Testis (tissue), 3 donors: ENCODE results near the gene CACNB4. TPM values are rescaled to one million over a fixed set of nuclear protein-coding genes. Genes with fewer than 3 reads are reported as not detected.

Experiments
- DNase-seq: peaks from one replicate; pipeline ENCODE4 v3.0.0-alpha.2; 2019
- H3K27ac ChIP-seq, 2 donors: fragments of 200-600 bp; sonication (generic); one replicate each; pipeline ENCODE4 v1.5.1; 2019
- H3K27me3 ChIP-seq: fragments of 200-600 bp; sonication (generic); one replicate; pipeline ENCODE4 v1.5.1; 2019
- H3K36me3 ChIP-seq: fragments of 200-600 bp; sonication (generic); one replicate; pipeline ENCODE4 v1.5.1; 2017; ENCODE audit warnings: low read depth; ENCODE audit errors: missing control alignments
- H3K4me1 ChIP-seq: fragments of 200-600 bp; sonication (generic); one replicate; pipeline ENCODE4 v1.5.1; 2019
- H3K4me3 ChIP-seq, 2 donors: fragments of 200-600 bp; sonication (generic); one replicate each; pipeline ENCODE4 v1.5.1; 2017 to 2019
- H3K9me3 ChIP-seq: fragments of 200-600 bp; sonication (generic); one replicate; pipeline ENCODE4 v1.5.1; 2017
- POLR2A ChIP-seq: fragments of 450-650 bp; IDR thresholded peaks from one replicate; pipeline ENCODE4 v1.6.1; 2017; ENCODE audit warnings: antibody characterized with exemption, mild to moderate bottlenecking, moderate library complexity
- WGBS, 2 donors: methylation state at CpG; one replicate each; pipeline ENCODE4 v1.1.5; 2018; 5-methylcytosine and 5-hydroxymethylcytosine counted together
- intact Hi-C: fragments of 100-400 bp; cut with DNase I; formaldehyde crosslinking; loops from one replicate; pipeline ENCODE4 v1.15.1; 2023; ENCODE audit warnings: low total_unique reads
- polyA plus RNA-seq: library from polyadenylated mRNA; stranded (reverse); fragments of 350-450 nt; fragmentation: Illumina TruSeq; extraction: RNeasy Lipid Tissue Mini Kit (QIAGEN cat#74804); gene quantifications from one replicate; pipeline ENCODE4 v1.2.3, GENCODE V29; 2014; ENCODE audit warnings: low read depth, low replicate concordance; ENCODE audit not compliant: insufficient read depth
- total RNA-seq, 2 donors: library from RNA; depleted of rRNA; stranded (reverse); fragments of >200 nt; gene quantifications; one replicate each; pipeline ENCODE4 v1.2.3, GENCODE V29; 2016
- TF ChIP-seq, protein P1 (sequence below), 3 experiments: fragments of 450-650 bp in 2 of 3; fragments of 200-600 bp in 1 of 3; sonication (generic) in 1 of 3; IDR thresholded peaks; one replicate each; pipeline ENCODE4 v1.5.1; 2016 to 2019; ENCODE audit warnings: antibody characterized with exemption in 3 of 3, mild to moderate bottlenecking in 2 of 3, moderate library complexity in 1 of 3

The CACNB4 gene
- total and polyA plus RNA-seq, 3 donors from 2014 or later: 7.8 to 83.8 (median 82.2) TPM

DNA sequence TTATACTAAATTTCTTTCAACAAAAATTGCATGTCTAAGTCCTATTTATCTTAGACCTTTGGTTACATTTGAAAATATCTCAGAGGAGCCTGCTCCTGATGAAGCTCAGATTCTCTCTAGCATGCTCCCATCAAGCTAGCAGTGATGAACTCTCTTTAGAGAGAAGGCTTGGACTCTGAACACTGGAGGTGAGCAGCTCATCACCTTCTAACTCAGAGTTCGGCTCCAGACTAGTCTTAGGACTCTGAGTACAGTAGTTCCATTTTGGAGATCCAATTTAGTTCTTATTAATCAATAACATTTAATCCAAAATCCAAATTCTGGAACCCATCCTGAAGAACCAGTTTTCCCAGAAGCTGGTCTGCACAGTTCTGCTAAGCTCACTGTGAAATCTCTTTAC is 107.8 kb downstream of the CACNB4 start:
- 96% methylated on average over 1 of the region's 1 CpG for WGBS, 2 donors

DNA sequence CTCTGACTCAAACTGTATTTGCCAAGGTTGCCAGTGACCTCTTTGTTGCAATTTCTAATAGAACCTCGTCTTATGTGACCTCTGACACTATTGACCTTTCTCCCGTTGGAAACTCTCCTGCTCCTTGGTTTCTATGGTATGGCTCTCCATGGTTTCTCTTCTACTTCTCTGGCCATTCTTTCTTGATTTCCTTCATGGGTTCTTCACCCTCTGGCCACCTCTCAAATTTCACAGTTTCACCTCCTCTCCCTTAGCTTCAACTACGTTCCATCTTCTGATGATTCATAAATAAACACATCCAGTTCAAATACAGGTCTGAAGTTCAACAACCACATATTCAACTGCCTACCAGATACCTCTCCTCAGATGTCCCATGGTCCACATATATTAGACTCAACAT is 109.5 kb downstream of the CACNB4 start:
- H3K27ac ChIP-seq: no peak overlapping the region
- intact Hi-C loops: no loop called here
- H3K36me3 ChIP-seq: no peaks in the 10 kb centered on the region
- TF ChIP-seq, protein P1, sequence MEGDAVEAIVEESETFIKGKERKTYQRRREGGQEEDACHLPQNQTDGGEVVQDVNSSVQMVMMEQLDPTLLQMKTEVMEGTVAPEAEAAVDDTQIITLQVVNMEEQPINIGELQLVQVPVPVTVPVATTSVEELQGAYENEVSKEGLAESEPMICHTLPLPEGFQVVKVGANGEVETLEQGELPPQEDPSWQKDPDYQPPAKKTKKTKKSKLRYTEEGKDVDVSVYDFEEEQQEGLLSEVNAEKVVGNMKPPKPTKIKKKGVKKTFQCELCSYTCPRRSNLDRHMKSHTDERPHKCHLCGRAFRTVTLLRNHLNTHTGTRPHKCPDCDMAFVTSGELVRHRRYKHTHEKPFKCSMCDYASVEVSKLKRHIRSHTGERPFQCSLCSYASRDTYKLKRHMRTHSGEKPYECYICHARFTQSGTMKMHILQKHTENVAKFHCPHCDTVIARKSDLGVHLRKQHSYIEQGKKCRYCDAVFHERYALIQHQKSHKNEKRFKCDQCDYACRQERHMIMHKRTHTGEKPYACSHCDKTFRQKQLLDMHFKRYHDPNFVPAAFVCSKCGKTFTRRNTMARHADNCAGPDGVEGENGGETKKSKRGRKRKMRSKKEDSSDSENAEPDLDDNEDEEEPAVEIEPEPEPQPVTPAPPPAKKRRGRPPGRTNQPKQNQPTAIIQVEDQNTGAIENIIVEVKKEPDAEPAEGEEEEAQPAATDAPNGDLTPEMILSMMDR (IDR thresholded peaks at IDR 0.05): no peak
- TF ChIP-seq POLR2A: no peak
- H3K9me3 ChIP-seq: no peaks in the 10 kb centered on the region
- H3K4me1 ChIP-seq: no peaks in the 10 kb centered on the region
- no peak for DNase-seq
- WGBS, 2 donors: 75 to 81% methylated on average over 3 of the region's 3 CpGs
- no peaks in the 10 kb centered on the region for H3K27me3 ChIP-seq
- no peak overlapping the region for H3K4me3 ChIP-seq

More for the DNA sequence above, 107.8 kb downstream of the CACNB4 start:
- Histone ChIP-seq H3K9me3 (no peaks in the 10 kb centered on the region), H3K4me3 (no peak overlapping the region), H3K36me3 (no peaks in the 10 kb centered on the region), H3K27me3 (no peaks in the 10 kb centered on the region), H3K27ac (no peak overlapping the region), H3K4me1 (no peaks in the 10 kb centered on the region)
- intact Hi-C loops: no loop called here
- TF ChIP-seq, protein P1 (IDR thresholded peaks at IDR 0.05): no peak
- no peak for TF ChIP-seq POLR2A
- no peak for DNase-seq

GRCh38 chr2:151987484-151987883 is 111.4 kb downstream of the CACNB4 start:
- no peaks in the 10 kb centered on the region for H3K4me1 ChIP-seq
- H3K36me3 ChIP-seq: no peaks in the 10 kb centered on the region
- no peak overlapping the region for H3K27ac ChIP-seq
- no peaks in the 10 kb centered on the region for H3K27me3 ChIP-seq
- H3K4me3 ChIP-seq: no peak overlapping the region
- TF ChIP-seq, protein P1 (IDR thresholded peaks at IDR 0.05): no peak
- no peak for TF ChIP-seq POLR2A
- intact Hi-C loops: no loop called here
- no peak for DNase-seq
- 90 to 93% methylated on average over 5 of the region's 5 CpGs for WGBS, 2 donors
- no peaks in the 10 kb centered on the region for H3K9me3 ChIP-seq

GRCh38 chr2:151984424-151985083 is 114.3 kb downstream of the CACNB4 start:
- no peak for TF ChIP-seq POLR2A
- TF ChIP-seq, protein P1 (IDR thresholded peaks at IDR 0.05): no peak
- H3K4me1 ChIP-seq: no peaks in the 10 kb centered on the region
- H3K4me3 ChIP-seq: no peak overlapping the region
- no peaks in the 10 kb centered on the region for H3K27me3 ChIP-seq
- intact Hi-C loops: no loop called here
- no peak overlapping the region for H3K27ac ChIP-seq
- H3K9me3 ChIP-seq: no peaks in the 10 kb centered on the region
- no peaks in the 10 kb centered on the region for H3K36me3 ChIP-seq
- 85 to 91% methylated on average over 2 of the region's 2 CpGs for WGBS, 2 donors
- DNase-seq: no peak

- DNase-seq: no peak
- intact Hi-C loops: no loop called here
- no peak for TF ChIP-seq POLR2A
- TF ChIP-seq, protein P1 (IDR thresholded peaks at IDR 0.05): no peak
- Histone ChIP-seq H3K4me1 (no peaks in the 10 kb centered on the region), H3K36me3 (no peaks in the 10 kb centered on the region), H3K27ac (no peak overlapping the region), H3K9me3 (no peaks in the 10 kb centered on the region), H3K4me3 (no peak overlapping the region), H3K27me3 (no peaks in the 10 kb centered on the region)
- 46 to 47% methylated on average over 2 of the region's 2 CpGs for WGBS, 2 donors
These were observed 115.6 kb downstream of the CACNB4 start for GRCh38 chr2:151983221-151983620.
